Stimulated activated CD8-positive, alpha-beta memory T cell treated with anti-CD3 and anti-CD28 coated beads, Interleukin-4, amount 100 ng/mL, for 4 hours (primary cell): ENCODE measurements around the gene COLEC12.

Source experiments
- DNase-seq, 2 donors: peaks; one replicate each; pipeline ENCODE4 v3.0.0-alpha.2; 2020; ENCODE audit warnings: low read depth in 2 of 2, low spot score in 1 of 2

COLEC12 gene

GRCh38 chr18:363301-364085 is 137.0 kb downstream of the COLEC12 start:
- no peak for DNase-seq

GRCh38 chr18:362311-363290 is 137.9 kb downstream of the COLEC12 start:
- no peak for DNase-seq

GRCh38 chr18:361941-362310 is 138.6 kb downstream of the COLEC12 start:
- DNase-seq, result no peak

- no peak for DNase-seq
Measured at GRCh38 chr18:361100-361732, 139.3 kb downstream of the COLEC12 start.

- no peak for DNase-seq
Measured at GRCh38 chr18:360676-361075, 139.8 kb downstream of the COLEC12 start.

- no peak for DNase-seq
Measured at GRCh38 chr18:356778-357177, 143.7 kb downstream of the COLEC12 start.

GRCh38 chr18:355678-356077 is 144.8 kb downstream of the COLEC12 start:
- DNase-seq, result no peak

- DNase-seq, result no peak
Measured at GRCh38 chr18:354471-354870, 146.0 kb downstream of the COLEC12 start.

- DNase-seq, result no peak
Measured at GRCh38 chr18:354003-354402, 146.5 kb downstream of the COLEC12 start.

- no peak for DNase-seq
Measured at GRCh38 chr18:352438-352837, 148.1 kb downstream of the COLEC12 start.

- DNase-seq, result no peak
Measured at GRCh38 chr18:350953-351572, 149.4 kb downstream of the COLEC12 start.

GRCh38 chr18:346600-346999 is 153.9 kb downstream of the COLEC12 start:
- DNase-seq, result no peak

GRCh38 chr18:341102-341501 is 159.4 kb downstream of the COLEC12 start:
- no peak for DNase-seq

- no peak for DNase-seq
Measured at GRCh38 chr18:340044-340443, 160.5 kb downstream of the COLEC12 start.

GRCh38 chr18:339200-339599 is 161.3 kb downstream of the COLEC12 start:
- DNase-seq, result no peak

- DNase-seq, result no peak
Measured at GRCh38 chr18:336713-337112, 163.8 kb downstream of the COLEC12 start.

- DNase-seq, result no peak
Measured at GRCh38 chr18:335733-336132, 164.8 kb downstream of the COLEC12 start.

- DNase-seq, result no peak
Measured at GRCh38 chr18:334575-335132, 165.8 kb downstream of the COLEC12 start.

GRCh38 chr18:332721-333510 is 167.6 kb downstream of the COLEC12 start:
- DNase-seq, result no peak

GRCh38 chr18:332007-332406 is 168.5 kb downstream of the COLEC12 start:
- no peak for DNase-seq
